Prostate gland (tissue), 2 donors: Measurements from ENCODE around the gene ARHGAP24.

Source experiments
- POLR2A ChIP-seq: fragments of 450-650 bp; IDR thresholded peaks from one replicate; pipeline ENCODE4 v1.6.1; 2016; ENCODE audit warnings: antibody characterized with exemption, mild to moderate bottlenecking
- TF ChIP-seq, protein P1 (sequence below), 4 experiments: fragments of 200-600 bp in 2 of 4; fragments of 450-650 bp in 2 of 4; sonication (generic) in 2 of 4; IDR thresholded peaks; 1 replicate in 3 of 4; 2 replicates in 1 of 4; pipeline ENCODE4 v1.5.1; 2016 to 2019; ENCODE audit warnings: antibody characterized with exemption in 4 of 4, mild to moderate bottlenecking in 2 of 4, moderate library complexity in 2 of 4

DNA sequence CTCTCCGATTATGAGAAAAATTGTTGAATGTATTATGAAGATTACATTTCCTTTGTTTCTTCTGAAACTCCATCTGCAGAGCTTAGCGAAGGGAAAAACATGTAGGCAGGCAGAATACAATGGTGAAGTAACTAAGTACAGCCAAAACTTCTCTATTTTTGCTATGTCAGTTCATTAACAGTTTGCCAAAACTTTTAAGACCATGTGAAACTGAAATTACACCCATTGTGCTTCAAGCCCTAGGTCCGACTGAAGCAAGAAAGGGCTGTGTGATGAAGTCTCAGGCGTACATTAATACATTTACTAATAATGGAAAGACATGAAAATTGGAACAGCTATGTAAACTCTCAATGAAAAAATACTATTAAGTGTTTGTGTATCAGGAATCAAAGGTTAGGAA, 486.9 kb downstream of the ARHGAP24 start:
- TF ChIP-seq, protein P1, sequence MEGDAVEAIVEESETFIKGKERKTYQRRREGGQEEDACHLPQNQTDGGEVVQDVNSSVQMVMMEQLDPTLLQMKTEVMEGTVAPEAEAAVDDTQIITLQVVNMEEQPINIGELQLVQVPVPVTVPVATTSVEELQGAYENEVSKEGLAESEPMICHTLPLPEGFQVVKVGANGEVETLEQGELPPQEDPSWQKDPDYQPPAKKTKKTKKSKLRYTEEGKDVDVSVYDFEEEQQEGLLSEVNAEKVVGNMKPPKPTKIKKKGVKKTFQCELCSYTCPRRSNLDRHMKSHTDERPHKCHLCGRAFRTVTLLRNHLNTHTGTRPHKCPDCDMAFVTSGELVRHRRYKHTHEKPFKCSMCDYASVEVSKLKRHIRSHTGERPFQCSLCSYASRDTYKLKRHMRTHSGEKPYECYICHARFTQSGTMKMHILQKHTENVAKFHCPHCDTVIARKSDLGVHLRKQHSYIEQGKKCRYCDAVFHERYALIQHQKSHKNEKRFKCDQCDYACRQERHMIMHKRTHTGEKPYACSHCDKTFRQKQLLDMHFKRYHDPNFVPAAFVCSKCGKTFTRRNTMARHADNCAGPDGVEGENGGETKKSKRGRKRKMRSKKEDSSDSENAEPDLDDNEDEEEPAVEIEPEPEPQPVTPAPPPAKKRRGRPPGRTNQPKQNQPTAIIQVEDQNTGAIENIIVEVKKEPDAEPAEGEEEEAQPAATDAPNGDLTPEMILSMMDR (IDR thresholded peaks at IDR 0.05): no peak
- TF ChIP-seq POLR2A: no peak
